GM10248 (cell line): ENCODE results near the gene C2CD4C.
"Not testable (repeated sequence)": the region's sequence is repeated elsewhere in the genome, so short reads cannot be mapped to it uniquely, and the experiment has no call there.

Experiments used
- CTCF ChIA-PET: fragments of 300-600 bp; sonication (Branson Sonifier 250); formaldehyde crosslinking; extraction: SDS; loops from one replicate; lab custom pipeline; 2021; ENCODE audit warnings: antibody characterized with exemption; lab: Yijun Ruan, JAX
- POLR2A ChIA-PET: fragments of 350-650 bp; sonication (Branson Sonifier 250); formaldehyde crosslinking; extraction: SDS; loops from one replicate; lab custom pipeline; 2020; ENCODE audit warnings: antibody characterized with exemption; lab: Yijun Ruan, JAX
- DNase-seq: peaks from one replicate; pipeline ENCODE4 v3.0.0; 2012; ENCODE audit errors: extremely low spot score
- TF ChIP-seq, protein P1 (sequence below): IDR thresholded peaks from 2 replicates; pipeline ENCODE4 v1.5.1; 2012; ENCODE audit warnings: mild to moderate bottlenecking, low read depth; ENCODE audit errors: extremely low read depth, missing control alignments, control extremely low read depth

Gene C2CD4C

GRCh38 chr19:397941-398706 lies 10.8 kb downstream of the C2CD4C start:
- ChIA-PET POLR2A (no interaction called here), CTCF (no interaction called here)
- TF ChIP-seq, protein P1, sequence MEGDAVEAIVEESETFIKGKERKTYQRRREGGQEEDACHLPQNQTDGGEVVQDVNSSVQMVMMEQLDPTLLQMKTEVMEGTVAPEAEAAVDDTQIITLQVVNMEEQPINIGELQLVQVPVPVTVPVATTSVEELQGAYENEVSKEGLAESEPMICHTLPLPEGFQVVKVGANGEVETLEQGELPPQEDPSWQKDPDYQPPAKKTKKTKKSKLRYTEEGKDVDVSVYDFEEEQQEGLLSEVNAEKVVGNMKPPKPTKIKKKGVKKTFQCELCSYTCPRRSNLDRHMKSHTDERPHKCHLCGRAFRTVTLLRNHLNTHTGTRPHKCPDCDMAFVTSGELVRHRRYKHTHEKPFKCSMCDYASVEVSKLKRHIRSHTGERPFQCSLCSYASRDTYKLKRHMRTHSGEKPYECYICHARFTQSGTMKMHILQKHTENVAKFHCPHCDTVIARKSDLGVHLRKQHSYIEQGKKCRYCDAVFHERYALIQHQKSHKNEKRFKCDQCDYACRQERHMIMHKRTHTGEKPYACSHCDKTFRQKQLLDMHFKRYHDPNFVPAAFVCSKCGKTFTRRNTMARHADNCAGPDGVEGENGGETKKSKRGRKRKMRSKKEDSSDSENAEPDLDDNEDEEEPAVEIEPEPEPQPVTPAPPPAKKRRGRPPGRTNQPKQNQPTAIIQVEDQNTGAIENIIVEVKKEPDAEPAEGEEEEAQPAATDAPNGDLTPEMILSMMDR: no peak
- no peak for DNase-seq

- ChIA-PET POLR2A (no interaction called here), CTCF (no interaction called here)
- DNase-seq: no peak
- TF ChIP-seq, protein P1: no peak
These were observed 11.6 kb downstream of the C2CD4C start for GRCh38 chr19:397321-397720.

GRCh38 chr19:395467-395866 lies 13.5 kb downstream of the C2CD4C start:
- POLR2A ChIA-PET: no interaction called here
- DNase-seq: no peak
- TF ChIP-seq, protein P1: no peak
- CTCF ChIA-PET: no interaction called here

DNA sequence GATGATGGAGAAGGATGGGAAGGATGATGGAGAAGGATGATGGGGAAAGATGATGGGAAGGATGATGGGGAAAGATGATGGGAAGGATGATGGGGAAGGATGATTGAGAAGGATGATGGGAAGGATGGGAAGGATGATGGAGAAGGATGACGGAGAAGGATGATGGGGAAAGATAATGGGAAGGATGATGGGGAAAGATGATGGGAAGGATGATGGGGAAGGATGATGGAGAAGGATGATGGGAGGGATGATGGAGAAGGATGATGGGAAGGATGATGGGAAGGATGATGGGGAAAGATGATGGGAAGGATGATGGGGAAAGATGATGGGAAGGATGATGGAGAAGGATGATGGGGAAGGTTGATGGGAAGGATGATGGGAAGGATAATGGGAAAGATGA lies 14.1 kb downstream of the C2CD4C start:
- CTCF ChIA-PET, DNase-seq, POLR2A ChIA-PET: not testable (repeated sequence)

- CTCF ChIA-PET, POLR2A ChIA-PET, DNase-seq: not testable (repeated sequence)
These were observed 15.4 kb downstream of the C2CD4C start for GRCh38 chr19:393560-393959.

DNA sequence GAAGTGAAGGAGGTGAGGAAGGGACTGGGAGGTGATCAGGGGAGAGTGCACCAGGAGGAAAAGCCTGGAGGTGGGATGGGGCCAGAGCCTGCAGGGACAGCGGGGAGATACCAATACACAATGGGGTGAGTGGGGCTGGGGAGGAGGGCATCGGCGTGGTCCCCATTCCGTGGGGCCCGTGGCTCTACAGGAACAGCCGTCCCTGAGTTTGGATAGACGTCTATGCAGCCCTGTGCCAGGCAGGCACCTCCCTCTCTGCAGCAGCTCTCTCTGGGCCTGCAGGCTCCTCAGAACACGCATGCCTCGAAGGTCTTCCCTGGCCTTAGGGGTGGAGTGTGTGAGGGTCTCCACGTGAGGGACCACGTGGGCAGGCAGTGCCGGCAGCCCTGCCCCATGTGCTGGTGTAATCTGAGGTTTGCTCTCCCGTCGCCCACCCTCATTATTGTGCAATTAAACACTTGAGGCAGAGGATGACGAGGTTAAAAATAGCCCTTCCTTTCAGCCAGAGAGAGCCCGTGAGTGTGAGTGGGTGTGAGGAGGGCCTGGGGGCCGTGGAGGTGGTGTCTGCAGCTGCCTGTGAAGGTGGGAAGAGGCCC lies 16.5 kb downstream of the C2CD4C start:
- ChIA-PET POLR2A (no interaction called here), CTCF (no interaction called here)
- no peak for DNase-seq
- TF ChIP-seq, protein P1: no peak

GRCh38 chr19:391726-392374 lies 17.1 kb downstream of the C2CD4C start:
- POLR2A ChIA-PET: no interaction called here
- DNase-seq: no peak
- CTCF ChIA-PET: no interaction called here
- TF ChIP-seq, protein P1: no peak

DNA sequence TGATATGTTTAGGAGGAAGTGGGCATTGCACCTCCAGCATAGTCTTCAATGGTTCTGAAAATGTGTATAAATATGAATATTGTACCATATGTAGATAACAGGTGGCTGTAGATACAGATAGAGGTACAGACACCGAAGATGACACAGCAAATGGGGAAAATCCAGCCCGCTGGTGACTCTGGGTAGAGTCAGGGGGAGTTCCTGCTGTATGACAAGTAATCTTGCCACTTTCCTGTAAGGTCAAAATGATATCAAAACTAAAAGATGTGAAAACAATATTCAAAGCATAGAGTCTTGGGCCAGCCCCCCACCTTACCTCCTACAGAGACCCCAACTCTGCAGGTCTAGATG lies 17.8 kb downstream of the C2CD4C start:
- DNase-seq: no peak
- TF ChIP-seq, protein P1: no peak
- POLR2A ChIA-PET: no interaction called here
- CTCF ChIA-PET: no interaction called here
